ENCODE results near the gene FUT8.

Gene FUT8

GRCh38 chr14:65720171-65720570 lies 307.6 kb downstream of the FUT8 start:
- DNase-seq, result no peak

- DNase-seq, result no peak
These were observed 308.2 kb downstream of the FUT8 start for GRCh38 chr14:65720743-65721142.

- no peak for DNase-seq
These were observed 310.8 kb downstream of the FUT8 start for GRCh38 chr14:65723348-65723747.

- no peak for DNase-seq
These were observed 316.1 kb downstream of the FUT8 start for GRCh38 chr14:65728604-65729003.

- DNase-seq, result no peak
These were observed 317.0 kb downstream of the FUT8 start for GRCh38 chr14:65729566-65729965.

- no peak for DNase-seq
These were observed 319.5 kb downstream of the FUT8 start for GRCh38 chr14:65731933-65732506.

GRCh38 chr14:65738339-65738738 lies 325.8 kb downstream of the FUT8 start:
- no peak for DNase-seq

- DNase-seq, result no peak
These were observed 333.1 kb downstream of the FUT8 start for GRCh38 chr14:65745396-65746190.

GRCh38 chr14:65748796-65749195 lies 336.3 kb downstream of the FUT8 start:
- DNase-seq, result no peak

GRCh38 chr14:65749287-65749686 lies 336.8 kb downstream of the FUT8 start:
- no peak for DNase-seq

- DNase-seq, result no peak
These were observed 338.4 kb downstream of the FUT8 start for GRCh38 chr14:65750906-65751305.

GRCh38 chr14:65751510-65751909 lies 339.0 kb downstream of the FUT8 start:
- DNase-seq, result no peak

GRCh38 chr14:65753061-65753460 lies 340.5 kb downstream of the FUT8 start:
- no peak for DNase-seq

- no peak for DNase-seq
These were observed 342.8 kb downstream of the FUT8 start for GRCh38 chr14:65755331-65755730.

- DNase-seq, result no peak
These were observed 344.4 kb downstream of the FUT8 start for GRCh38 chr14:65756880-65757279.

GRCh38 chr14:65769151-65769550 lies 356.6 kb downstream of the FUT8 start:
- no peak for DNase-seq

- DNase-seq, result no peak
These were observed 358.2 kb downstream of the FUT8 start for GRCh38 chr14:65770681-65771080.

GRCh38 chr14:65771271-65771670 lies 358.7 kb downstream of the FUT8 start:
- DNase-seq, result no peak

- no peak for DNase-seq
These were observed 359.9 kb downstream of the FUT8 start for GRCh38 chr14:65772466-65772865.

GRCh38 chr14:65772921-65773574 lies 360.5 kb downstream of the FUT8 start:
- no peak for DNase-seq

- DNase-seq, result no peak
These were observed 361.5 kb downstream of the FUT8 start for GRCh38 chr14:65774041-65774440.

GRCh38 chr14:65776193-65776852 lies 363.8 kb downstream of the FUT8 start:
- no peak for DNase-seq

- no peak for DNase-seq
These were observed 368.0 kb downstream of the FUT8 start for GRCh38 chr14:65780566-65780965.

- no peak for DNase-seq
These were observed 370.6 kb downstream of the FUT8 start for GRCh38 chr14:65783101-65783500.
